SK-N-SH (cell line): ENCODE results near the gene ASTN2.

Source experiments
- GABPA ChIP-seq: IDR thresholded peaks from 2 replicates; pipeline ENCODE4 v1.4.0; 2012; ENCODE audit warnings: low read depth, mild to moderate bottlenecking
- POLR2AphosphoS5 ChIP-seq: IDR thresholded peaks from 2 replicates; pipeline ENCODE4 v1.6.1; 2012; ENCODE audit warnings: low read depth, low read length
- TF ChIP-seq, protein P1 (sequence below): IDR thresholded peaks from 2 replicates; pipeline ENCODE4 v1.6.1; 2012; ENCODE audit warnings: mild to moderate bottlenecking, low read depth, low read length, moderate library complexity
- TF ChIP-seq, protein P2 (sequence below): fragments of 200-600 bp; sonication (generic); IDR thresholded peaks from 2 replicates; pipeline ENCODE4 v1.6.1; 2017; ENCODE audit warnings: antibody characterized with exemption, mild to moderate bottlenecking, moderate library complexity

DNA sequence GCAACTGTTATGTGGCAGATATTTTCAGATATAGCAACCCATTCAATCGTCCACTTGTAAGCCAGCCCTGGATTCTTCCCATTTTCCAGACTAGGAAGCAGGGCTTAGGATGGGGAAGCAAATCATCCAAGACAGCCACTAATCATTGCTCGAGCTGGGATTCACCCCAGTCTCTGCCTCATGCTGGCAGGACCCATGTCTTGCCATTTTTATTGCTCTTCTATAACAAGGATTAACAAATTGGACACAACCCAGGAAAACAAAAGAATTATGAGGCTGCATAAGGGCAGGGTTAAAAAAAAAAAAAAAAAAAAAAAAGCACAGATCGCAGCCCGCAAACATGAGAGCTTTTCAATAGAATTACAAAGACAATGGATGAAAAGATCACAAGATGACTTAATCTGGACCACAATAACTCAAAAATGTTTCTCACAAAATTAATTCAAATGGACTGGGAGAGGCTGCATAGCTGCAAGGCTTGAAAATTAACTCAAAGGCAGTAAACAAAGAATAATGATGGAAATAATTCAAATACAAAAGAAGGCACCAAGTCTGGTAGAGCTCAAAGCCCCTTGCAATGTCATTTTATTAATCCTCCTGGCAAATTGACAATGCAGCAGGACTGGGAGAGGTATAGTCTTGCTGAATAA, 40.7 kb downstream of the ASTN2 start:
- TF ChIP-seq POLR2AphosphoS5 (no peak), GABPA (no peak)
- TF ChIP-seq, protein P1, sequence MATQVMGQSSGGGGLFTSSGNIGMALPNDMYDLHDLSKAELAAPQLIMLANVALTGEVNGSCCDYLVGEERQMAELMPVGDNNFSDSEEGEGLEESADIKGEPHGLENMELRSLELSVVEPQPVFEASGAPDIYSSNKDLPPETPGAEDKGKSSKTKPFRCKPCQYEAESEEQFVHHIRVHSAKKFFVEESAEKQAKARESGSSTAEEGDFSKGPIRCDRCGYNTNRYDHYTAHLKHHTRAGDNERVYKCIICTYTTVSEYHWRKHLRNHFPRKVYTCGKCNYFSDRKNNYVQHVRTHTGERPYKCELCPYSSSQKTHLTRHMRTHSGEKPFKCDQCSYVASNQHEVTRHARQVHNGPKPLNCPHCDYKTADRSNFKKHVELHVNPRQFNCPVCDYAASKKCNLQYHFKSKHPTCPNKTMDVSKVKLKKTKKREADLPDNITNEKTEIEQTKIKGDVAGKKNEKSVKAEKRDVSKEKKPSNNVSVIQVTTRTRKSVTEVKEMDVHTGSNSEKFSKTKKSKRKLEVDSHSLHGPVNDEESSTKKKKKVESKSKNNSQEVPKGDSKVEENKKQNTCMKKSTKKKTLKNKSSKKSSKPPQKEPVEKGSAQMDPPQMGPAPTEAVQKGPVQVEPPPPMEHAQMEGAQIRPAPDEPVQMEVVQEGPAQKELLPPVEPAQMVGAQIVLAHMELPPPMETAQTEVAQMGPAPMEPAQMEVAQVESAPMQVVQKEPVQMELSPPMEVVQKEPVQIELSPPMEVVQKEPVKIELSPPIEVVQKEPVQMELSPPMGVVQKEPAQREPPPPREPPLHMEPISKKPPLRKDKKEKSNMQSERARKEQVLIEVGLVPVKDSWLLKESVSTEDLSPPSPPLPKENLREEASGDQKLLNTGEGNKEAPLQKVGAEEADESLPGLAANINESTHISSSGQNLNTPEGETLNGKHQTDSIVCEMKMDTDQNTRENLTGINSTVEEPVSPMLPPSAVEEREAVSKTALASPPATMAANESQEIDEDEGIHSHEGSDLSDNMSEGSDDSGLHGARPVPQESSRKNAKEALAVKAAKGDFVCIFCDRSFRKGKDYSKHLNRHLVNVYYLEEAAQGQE, result no peak
- TF ChIP-seq, protein P2, sequence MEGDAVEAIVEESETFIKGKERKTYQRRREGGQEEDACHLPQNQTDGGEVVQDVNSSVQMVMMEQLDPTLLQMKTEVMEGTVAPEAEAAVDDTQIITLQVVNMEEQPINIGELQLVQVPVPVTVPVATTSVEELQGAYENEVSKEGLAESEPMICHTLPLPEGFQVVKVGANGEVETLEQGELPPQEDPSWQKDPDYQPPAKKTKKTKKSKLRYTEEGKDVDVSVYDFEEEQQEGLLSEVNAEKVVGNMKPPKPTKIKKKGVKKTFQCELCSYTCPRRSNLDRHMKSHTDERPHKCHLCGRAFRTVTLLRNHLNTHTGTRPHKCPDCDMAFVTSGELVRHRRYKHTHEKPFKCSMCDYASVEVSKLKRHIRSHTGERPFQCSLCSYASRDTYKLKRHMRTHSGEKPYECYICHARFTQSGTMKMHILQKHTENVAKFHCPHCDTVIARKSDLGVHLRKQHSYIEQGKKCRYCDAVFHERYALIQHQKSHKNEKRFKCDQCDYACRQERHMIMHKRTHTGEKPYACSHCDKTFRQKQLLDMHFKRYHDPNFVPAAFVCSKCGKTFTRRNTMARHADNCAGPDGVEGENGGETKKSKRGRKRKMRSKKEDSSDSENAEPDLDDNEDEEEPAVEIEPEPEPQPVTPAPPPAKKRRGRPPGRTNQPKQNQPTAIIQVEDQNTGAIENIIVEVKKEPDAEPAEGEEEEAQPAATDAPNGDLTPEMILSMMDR, result no peak
